Stimulated activated CD4-positive, alpha-beta T cell treated with anti-CD3 and anti-CD28 coated beads, Interleukin-15, amount 100 ng/mL, for 1 hour (primary cell): Measurements from ENCODE around the gene ANKRD9.

Experiments used
- DNase-seq, 2 donors: peaks; one replicate each; pipeline ENCODE4 v3.0.0-alpha.2; 2020; ENCODE audit warnings: low read depth in 1 of 2, low spot score in 1 of 2

Gene ANKRD9

DNA sequence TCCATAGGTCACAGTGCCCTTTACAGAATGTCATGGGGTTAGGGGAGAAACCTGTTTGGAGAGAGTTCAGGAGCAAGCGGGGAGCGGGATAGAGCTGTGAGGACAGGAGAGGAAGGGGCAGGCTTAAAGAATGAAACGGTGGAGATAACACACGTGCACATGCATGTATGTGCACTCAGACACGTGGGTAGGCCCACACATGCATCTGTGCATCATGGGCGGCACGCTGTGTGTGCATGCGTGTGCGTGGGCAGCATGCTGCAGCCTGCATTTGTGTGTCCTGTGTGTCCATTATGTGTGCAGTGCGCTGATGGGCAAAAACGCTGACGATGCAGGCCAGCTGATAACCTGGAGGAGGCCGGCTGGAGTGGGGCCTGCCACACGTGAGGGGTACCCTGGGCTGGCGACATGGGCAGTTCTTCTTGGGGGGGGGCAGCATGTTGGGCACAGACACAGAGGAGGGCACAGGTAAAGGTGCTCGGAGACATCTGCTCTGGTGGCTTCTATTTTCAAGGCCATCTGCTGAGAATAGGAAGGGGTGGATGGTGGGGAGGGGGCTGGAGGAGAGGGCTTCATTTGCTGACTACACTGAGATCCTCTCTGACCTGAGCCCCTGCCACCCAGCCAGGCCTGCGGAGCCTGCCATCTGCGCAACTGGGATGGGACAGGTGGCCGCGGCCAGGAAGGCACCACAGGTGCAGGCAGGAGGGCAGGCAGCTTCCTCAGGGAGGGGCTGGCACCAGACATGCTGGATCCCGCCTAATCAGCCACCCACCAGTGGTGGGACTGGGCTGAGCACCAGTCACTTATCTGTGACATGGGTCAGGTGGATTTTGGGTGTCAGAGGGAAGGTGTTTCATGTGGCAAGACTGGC, 4.6 kb upstream of the ANKRD9 start:
- no peak for DNase-seq

- no peak for DNase-seq
Measured at GRCh38 chr14:102512793-102513300, 3.3 kb upstream of the ANKRD9 start.

DNA sequence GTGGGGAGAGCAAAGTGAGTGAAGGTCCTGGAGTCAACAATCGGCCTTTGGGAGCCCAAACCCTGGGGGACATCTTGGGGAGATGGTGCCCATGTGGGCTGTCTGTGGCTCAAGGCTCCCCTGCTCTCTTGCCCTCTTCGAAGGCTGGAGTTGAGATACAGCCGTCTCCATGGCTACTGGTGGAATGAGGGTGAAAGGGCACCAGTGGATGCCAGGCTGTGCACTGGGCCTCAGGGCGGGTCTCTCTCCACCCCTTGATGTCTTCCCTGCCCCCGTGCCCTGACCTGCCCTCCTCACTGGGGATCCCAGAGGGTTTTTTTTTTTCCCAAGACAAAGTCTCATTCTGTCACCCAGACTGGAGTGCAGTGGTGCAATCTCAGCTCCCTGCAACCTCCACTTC, 2.0 kb upstream of the ANKRD9 start:
- DNase-seq, result no peak

GRCh38 chr14:102510616-102511520, 1.3 kb upstream of the ANKRD9 start:
- DNase-seq, result no peak

- DNase-seq, result no peak
Measured at GRCh38 chr14:102508774-102509745, 516 bp downstream of the ANKRD9 start.

DNA sequence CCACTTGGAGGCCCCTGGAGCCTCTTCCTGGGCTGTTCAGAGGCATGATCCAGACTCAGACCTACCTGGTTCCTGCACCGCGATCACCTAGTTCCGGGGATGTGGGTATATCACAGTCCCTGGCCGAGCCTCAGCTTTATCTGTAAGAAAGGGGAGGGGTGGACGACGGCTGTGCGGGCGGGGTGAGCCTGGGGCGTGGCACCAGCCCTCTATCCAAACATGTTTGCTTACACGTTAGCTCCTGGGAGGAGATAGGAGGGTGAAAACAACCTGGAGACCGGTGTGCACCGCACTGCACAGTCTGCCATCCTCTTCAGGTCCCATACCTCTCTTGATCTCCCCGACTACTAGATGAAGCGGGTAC, 1.2 kb downstream of the ANKRD9 start:
- DNase-seq, result no peak

- DNase-seq, result no peak
Measured at GRCh38 chr14:102507857-102508312, 1.7 kb downstream of the ANKRD9 start.

- DNase-seq, result no peak
Measured at GRCh38 chr14:102507081-102507856, 2.3 kb downstream of the ANKRD9 start.

GRCh38 chr14:102506626-102506925, 3.0 kb downstream of the ANKRD9 start:
- DNase-seq, result no peak

GRCh38 chr14:102505775-102506625, 3.6 kb downstream of the ANKRD9 start:
- DNase-seq, result no peak

- no peak for DNase-seq
Measured at GRCh38 chr14:102505000-102505619, 4.5 kb downstream of the ANKRD9 start.

GRCh38 chr14:102504328-102504999, 5.1 kb downstream of the ANKRD9 start:
- no peak for DNase-seq

- no peak for DNase-seq
Measured at GRCh38 chr14:102503641-102504327, 5.8 kb downstream of the ANKRD9 start.

DNA sequence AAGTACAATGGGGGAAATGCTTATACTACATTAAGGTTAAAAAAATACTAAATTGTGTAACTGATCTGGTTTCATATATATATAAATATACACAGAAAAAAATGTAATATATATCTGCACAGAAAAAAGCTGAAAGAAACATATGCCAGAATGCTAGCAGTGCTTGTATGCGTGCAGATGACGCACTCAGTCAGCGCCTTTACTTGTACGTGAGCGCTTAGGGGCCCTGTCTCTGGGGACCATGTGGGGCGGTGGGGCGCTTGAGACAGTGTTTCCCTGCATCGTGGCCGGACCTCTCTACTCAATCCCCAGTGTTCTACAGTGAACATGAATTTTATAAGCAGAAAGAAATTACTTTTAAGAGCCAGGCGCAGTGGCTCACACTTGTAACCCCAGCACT, 7.0 kb downstream of the ANKRD9 start:
- no peak for DNase-seq

GRCh38 chr14:102501751-102502315, 7.7 kb downstream of the ANKRD9 start:
- no peak for DNase-seq

GRCh38 chr14:102500713-102501112, 8.9 kb downstream of the ANKRD9 start:
- no peak for DNase-seq

- no peak for DNase-seq
Measured at GRCh38 chr14:102500158-102500662, 9.4 kb downstream of the ANKRD9 start.
